BLaER1 treated with 17β-estradiol and CSF1 and Interleukin-3, amounts not matched to agents 10 nM and 100 nM (cell line): ENCODE measurements around the gene POU6F2.

Source experiments
- H3K27ac ChIP-seq, 11 experiments: shearing (Covaris generic); formaldehyde crosslinking; 2 replicates each; pipeline ENCODE4 v1.8.1; 2022
- H3K27me3 ChIP-seq, 11 experiments: shearing (Covaris generic); formaldehyde crosslinking; 2 replicates each; pipeline ENCODE4 v1.8.1; 2022
- H3K36me3 ChIP-seq, 11 experiments: shearing (Covaris generic); formaldehyde crosslinking; 2 replicates each; pipeline ENCODE4 v1.8.1; 2022
- H3K4me1 ChIP-seq, 10 experiments: shearing (Covaris generic); formaldehyde crosslinking; 2 replicates each; pipeline ENCODE4 v1.8.1; 2022
- H3K4me2 ChIP-seq, 11 experiments: shearing (Covaris generic); formaldehyde crosslinking; 2 replicates each; pipeline ENCODE4 v1.8.1; 2022
- H3K4me3 ChIP-seq, 10 experiments: shearing (Covaris generic); formaldehyde crosslinking; 2 replicates each; pipeline ENCODE4 v1.8.1; 2022
- H3K9ac ChIP-seq, 11 experiments: shearing (Covaris generic); formaldehyde crosslinking; 2 replicates each; pipeline ENCODE4 v1.8.1; 2022
- H3K9me3 ChIP-seq, 11 experiments: shearing (Covaris generic); formaldehyde crosslinking; replicated peaks in 1 of 11; 2 replicates each; pipeline ENCODE4 v1.8.1; 2022
- H4K20me1 ChIP-seq, 11 experiments: shearing (Covaris generic); formaldehyde crosslinking; 2 replicates each; pipeline ENCODE4 v1.8.1; 2022
- Cebpa-rat ChIP-seq, 11 experiments: shearing (Covaris generic); IDR thresholded peaks; 2 replicates each; pipeline ENCODE4 v1.8.1; 2022

Gene POU6F2

DNA sequence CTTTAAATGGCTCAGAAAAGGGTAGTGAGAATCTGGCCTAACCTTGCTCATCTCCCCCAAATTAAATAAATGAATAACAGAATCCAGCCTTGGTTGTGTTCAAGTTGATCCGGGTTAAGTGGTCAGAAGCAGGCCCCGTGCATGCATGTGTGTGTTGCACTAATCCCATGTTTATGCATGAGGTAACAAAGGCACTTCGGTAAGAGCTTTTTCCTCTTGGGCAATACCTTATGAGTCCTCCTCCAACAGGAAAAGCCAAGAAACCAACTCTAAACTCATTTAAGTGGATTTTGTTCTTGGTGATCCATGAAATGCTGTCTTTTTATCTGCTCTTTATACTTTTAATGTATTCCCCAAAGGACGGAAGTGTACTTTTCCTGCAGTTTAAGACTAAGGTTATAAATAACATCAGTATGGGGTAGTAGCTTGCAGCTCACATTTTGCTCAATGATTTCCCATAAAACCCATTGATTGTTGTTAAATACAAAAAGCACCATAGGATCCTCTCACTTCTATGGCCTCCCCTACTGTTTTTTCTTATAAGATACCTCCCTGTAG, 483.6 kb downstream of the POU6F2 start:
- Histone ChIP-seq H3K27me3 (no peaks in the 10 kb centered on the region), H3K9ac (no peak overlapping the region), H3K9me3 (no peaks in the 10 kb centered on the region), H4K20me1 (no peaks in the 10 kb centered on the region), H3K36me3 (no peaks in the 10 kb centered on the region), H3K4me2 (peak overlapping the region; percentile 13 to 75 (median 66)), H3K4me1 (peaks cover 7 to 23% (median 14%) of the 10 kb centered on the region in 10 experiments), H3K4me3 (no peak overlapping the region), H3K27ac (no peak overlapping the region)
- no peak for TF ChIP-seq Cebpa-rat (IDR thresholded peaks at IDR 0.05)

DNA sequence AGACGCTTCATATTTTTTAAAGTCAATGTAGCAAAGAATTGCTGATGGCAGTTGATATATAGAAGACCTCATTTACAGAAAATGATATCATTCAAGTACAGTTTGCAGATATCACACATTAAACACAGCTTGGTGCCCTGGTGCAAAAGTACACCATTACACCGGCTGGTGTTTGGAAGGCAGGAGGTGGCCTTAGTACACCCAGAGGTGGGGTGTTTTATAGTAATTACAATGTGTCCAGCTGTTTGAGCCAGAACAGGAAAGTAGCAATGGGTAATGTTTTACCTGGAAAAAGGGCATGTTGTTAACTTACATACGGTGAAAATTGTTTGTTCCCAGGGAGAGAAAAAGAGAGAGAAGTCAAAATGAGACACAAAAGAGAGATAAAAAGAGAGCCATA, 485.5 kb downstream of the POU6F2 start:
- Histone ChIP-seq H3K4me1 (peaks cover 7 to 23% (median 14%) of the 10 kb centered on the region in 10 experiments), H3K27me3 (no peaks in the 10 kb centered on the region), H3K9me3 (no peaks in the 10 kb centered on the region), H3K9ac (no peak overlapping the region), H3K4me2 (no peak overlapping the region), H3K4me3 (no peak overlapping the region), H3K36me3 (no peaks in the 10 kb centered on the region), H4K20me1 (no peaks in the 10 kb centered on the region), H3K27ac (no peak overlapping the region)
- TF ChIP-seq Cebpa-rat (IDR thresholded peaks at IDR 0.05) = no peak

DNA sequence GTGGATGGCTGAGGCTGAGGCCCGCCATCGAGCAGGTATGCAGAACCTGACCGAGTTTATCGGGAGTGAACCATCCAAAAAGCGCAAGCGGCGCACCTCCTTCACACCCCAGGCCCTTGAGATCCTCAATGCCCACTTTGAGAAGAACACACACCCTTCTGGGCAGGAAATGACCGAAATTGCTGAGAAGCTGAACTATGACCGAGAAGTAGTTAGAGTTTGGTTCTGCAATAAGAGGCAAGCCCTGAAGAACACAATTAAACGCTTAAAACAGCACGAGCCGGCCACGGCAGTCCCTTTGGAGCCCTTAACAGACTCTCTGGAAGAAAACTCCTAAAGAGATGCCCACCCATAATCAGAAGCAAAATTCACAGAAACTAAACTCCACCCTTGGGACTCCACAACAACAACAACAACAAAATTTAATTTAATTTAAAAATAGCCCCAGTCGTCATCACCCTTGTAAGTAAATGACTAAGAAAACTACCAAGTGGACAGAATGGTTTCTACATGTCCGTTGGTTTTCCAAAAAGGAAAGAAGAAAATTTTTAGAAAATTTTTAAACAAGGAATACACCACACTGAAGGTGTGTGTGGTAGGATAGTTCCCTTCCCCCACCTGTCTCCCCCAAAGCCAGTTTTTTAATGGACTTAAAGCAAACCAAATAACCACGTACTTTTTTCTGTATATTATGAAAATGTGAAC, 486.8 kb downstream of the POU6F2 start:
- no peak for TF ChIP-seq Cebpa-rat (IDR thresholded peaks at IDR 0.05)
- H4K20me1 ChIP-seq = no peaks in the 10 kb centered on the region
- no peak overlapping the region for H3K27ac ChIP-seq
- H3K9me3 ChIP-seq = no peaks in the 10 kb centered on the region
- H3K4me1 ChIP-seq = peaks cover 7 to 23% (median 14%) of the 10 kb centered on the region in 10 experiments
- no peaks in the 10 kb centered on the region for H3K27me3 ChIP-seq
- H3K9ac ChIP-seq = no peak overlapping the region
- H3K36me3 ChIP-seq = no peaks in the 10 kb centered on the region
- no peak overlapping the region for H3K4me3 ChIP-seq
- no peak overlapping the region for H3K4me2 ChIP-seq

- H3K9me3 ChIP-seq = no peaks in the 10 kb centered on the region
- no peaks in the 10 kb centered on the region for H4K20me1 ChIP-seq
- H3K4me2 ChIP-seq = no peak overlapping the region
- no peak overlapping the region for H3K9ac ChIP-seq
- no peaks in the 10 kb centered on the region for H3K27me3 ChIP-seq
- no peak for TF ChIP-seq Cebpa-rat (IDR thresholded peaks at IDR 0.05)
- peak overlapping the region in 2 of 11 experiments; percentile 4 to 11; a peak in 1 of 22 replicates for H3K27ac ChIP-seq
- no peak overlapping the region for H3K4me3 ChIP-seq
- peaks cover 7 to 23% (median 14%) of the 10 kb centered on the region in 10 experiments for H3K4me1 ChIP-seq
- no peaks in the 10 kb centered on the region for H3K36me3 ChIP-seq
Measured at GRCh38 chr7:39465055-39465929, 487.6 kb downstream of the POU6F2 start.

- H3K27me3 ChIP-seq = no peaks in the 10 kb centered on the region
- H4K20me1 ChIP-seq = no peaks in the 10 kb centered on the region
- no peaks in the 10 kb centered on the region for H3K36me3 ChIP-seq
- no peaks in the 10 kb centered on the region for H3K9me3 ChIP-seq
- H3K9ac ChIP-seq = no peak overlapping the region
- no peak overlapping the region for H3K27ac ChIP-seq
- no peak overlapping the region for H3K4me3 ChIP-seq
- H3K4me2 ChIP-seq = no peak overlapping the region
- no peak for TF ChIP-seq Cebpa-rat (IDR thresholded peaks at IDR 0.05)
- H3K4me1 ChIP-seq = peaks cover 0 to 5% (median 0%) of the 10 kb centered on the region in 10 experiments; a peak in 1 of 20 replicates
Measured at GRCh38 chr7:39468261-39468660, 490.6 kb downstream of the POU6F2 start.

DNA sequence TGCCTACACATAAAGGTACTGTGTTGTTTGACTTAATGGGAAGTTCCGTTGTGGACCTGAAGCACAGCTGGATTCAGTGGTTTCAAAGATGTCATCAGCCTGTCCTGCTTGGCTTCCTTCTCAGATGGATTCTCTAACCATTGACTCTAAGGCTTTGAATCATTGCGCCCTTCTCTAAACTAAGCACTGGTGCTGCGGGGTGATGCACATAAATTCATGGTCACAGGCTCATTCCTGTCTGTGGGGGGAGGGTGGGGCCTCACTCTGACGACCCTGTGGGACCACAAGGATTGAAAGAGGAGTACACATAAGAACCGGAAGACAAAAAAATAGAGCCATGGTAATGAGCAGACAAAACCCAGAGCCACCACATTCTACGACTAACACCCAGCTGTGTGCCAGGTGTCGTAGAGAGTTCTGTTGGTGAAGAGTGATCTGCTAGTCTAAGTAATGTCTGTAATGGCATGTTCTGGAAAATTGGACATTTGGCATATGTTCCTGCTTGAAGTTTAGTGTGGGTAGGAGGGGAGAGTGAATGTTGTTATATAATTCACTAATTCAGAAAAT, 491.2 kb downstream of the POU6F2 start:
- Histone ChIP-seq H3K9ac (no peak overlapping the region), H3K36me3 (no peaks in the 10 kb centered on the region), H3K4me1 (peaks cover 0 to 5% (median 0%) of the 10 kb centered on the region in 10 experiments; a peak in 1 of 20 replicates), H4K20me1 (no peaks in the 10 kb centered on the region), H3K4me3 (no peak overlapping the region), H3K4me2 (no peak overlapping the region), H3K9me3 (no peaks in the 10 kb centered on the region), H3K27me3 (no peaks in the 10 kb centered on the region), H3K27ac (no peak overlapping the region)
- TF ChIP-seq Cebpa-rat (IDR thresholded peaks at IDR 0.05) = no peak

DNA sequence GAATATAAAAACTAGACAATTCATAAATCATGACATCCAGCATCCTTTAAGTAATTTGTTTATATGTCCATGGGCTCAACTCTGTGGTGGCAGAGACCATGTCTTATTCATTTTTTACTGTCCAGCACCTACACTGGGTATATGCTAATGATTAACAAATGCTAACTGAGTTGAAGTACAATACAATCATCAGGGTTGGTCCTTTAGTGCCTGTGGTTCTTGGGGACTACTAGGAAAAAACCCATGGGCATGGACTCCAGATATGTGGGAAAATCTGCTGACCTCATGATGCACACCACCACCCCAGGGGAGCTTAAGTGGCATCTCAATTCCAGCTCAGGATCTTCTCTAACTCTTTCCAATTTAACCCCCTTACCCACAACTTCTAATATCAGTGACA, 503.2 kb downstream of the POU6F2 start:
- H3K9ac ChIP-seq = no peak overlapping the region
- no peak overlapping the region for H3K4me3 ChIP-seq
- no peaks in the 10 kb centered on the region for H4K20me1 ChIP-seq
- H3K4me1 ChIP-seq = no peaks in the 10 kb centered on the region
- H3K36me3 ChIP-seq = no peaks in the 10 kb centered on the region
- no peaks in the 10 kb centered on the region for H3K27me3 ChIP-seq
- no peak overlapping the region for H3K4me2 ChIP-seq
- peaks cover 0 to 13% (median 11%) of the 10 kb centered on the region in 11 experiments; a peak in 16 of 22 replicates for H3K9me3 ChIP-seq
- TF ChIP-seq Cebpa-rat (IDR thresholded peaks at IDR 0.05) = no peak
- no peak overlapping the region for H3K27ac ChIP-seq

- no peaks in the 10 kb centered on the region for H3K27me3 ChIP-seq
- no peaks in the 10 kb centered on the region for H3K9me3 ChIP-seq
- no peak overlapping the region for H3K4me2 ChIP-seq
- no peaks in the 10 kb centered on the region for H3K36me3 ChIP-seq
- no peaks in the 10 kb centered on the region for H3K4me1 ChIP-seq
- H4K20me1 ChIP-seq = no peaks in the 10 kb centered on the region; a peak in 1 of 22 replicates
- H3K27ac ChIP-seq = no peak overlapping the region
- no peak overlapping the region for H3K4me3 ChIP-seq
- no peak for TF ChIP-seq Cebpa-rat (IDR thresholded peaks at IDR 0.05)
- H3K9ac ChIP-seq = no peak overlapping the region
Measured at GRCh38 chr7:39488467-39489393, 511.0 kb downstream of the POU6F2 start.
